OCI-LY3 (cell line): ENCODE data around the gene FMNL2.

Experiments used
- CTCF ChIP-seq: fragments of 200-600, 300-600 bp; sonication (generic); IDR thresholded peaks from 2 replicates; pipeline ENCODE4 v1.5.1; 2014; ENCODE audit warnings: antibody characterized with exemption, low read length, low read depth
- EZH2phosphoT487 ChIP-seq: fragments of 200-600 bp; shearing (Covaris generic); IDR thresholded peaks from 2 replicates; pipeline ENCODE4 v1.6.1; 2018; ENCODE audit warnings: antibody characterized with exemption, mixed run types, low read depth

DNA sequence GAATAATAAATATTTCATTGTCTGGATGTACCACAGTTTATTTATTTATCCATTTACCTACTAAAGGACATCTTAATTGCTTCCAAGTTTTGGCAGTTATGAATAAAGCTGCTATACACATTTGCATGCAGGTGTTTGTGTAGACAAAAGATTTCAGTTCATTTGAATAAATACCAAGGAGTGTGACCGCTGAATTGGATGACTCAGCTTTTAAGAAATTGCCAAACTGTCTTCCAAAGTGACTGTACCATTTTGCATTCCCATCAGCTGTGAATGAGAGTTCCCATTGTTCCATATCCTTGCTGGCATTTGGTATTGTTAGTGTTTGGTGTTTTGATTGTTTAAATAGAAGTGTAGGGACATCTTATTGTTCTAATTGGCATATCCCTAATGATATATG lies 36.2 kb upstream of the FMNL2 start:
- no peak for TF ChIP-seq EZH2phosphoT487
- TF ChIP-seq CTCF = no peak
